Hematopoietic multipotent progenitor cell treated with erythropoietin and hydrocortisone succinate and interleukin-3 and kit ligand, for 17 days (in vitro differentiated cells): ENCODE results near the gene GADD45G.

Experiments used
- DNase-seq: peaks from one replicate; pipeline ENCODE4 v3.0.0-alpha.2; 2015; ENCODE audit warnings: low spot score

The GADD45G gene

DNA sequence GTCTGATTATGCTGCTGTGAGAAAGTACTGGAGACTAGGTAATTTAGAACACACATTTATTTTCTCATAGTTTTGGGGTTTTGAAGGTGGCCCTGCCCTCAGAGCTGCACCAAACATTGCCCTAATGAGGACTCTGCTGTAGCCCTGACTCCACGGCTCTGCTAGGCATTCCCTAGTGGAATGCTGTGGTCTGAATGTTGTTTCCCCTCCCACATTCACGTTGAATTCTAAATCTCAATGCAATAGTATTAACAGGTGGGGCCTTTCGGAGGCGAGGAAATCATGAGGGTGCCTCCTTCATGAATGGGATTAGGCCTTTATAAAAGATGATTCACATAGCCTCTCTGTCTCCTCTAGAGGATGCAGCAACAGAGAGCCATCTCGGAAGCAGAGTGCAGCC, 25.7 kb downstream of the GADD45G start:
- no peak for DNase-seq

GRCh38 chr9:89631384-89631783, 26.6 kb downstream of the GADD45G start:
- no peak for DNase-seq

DNA sequence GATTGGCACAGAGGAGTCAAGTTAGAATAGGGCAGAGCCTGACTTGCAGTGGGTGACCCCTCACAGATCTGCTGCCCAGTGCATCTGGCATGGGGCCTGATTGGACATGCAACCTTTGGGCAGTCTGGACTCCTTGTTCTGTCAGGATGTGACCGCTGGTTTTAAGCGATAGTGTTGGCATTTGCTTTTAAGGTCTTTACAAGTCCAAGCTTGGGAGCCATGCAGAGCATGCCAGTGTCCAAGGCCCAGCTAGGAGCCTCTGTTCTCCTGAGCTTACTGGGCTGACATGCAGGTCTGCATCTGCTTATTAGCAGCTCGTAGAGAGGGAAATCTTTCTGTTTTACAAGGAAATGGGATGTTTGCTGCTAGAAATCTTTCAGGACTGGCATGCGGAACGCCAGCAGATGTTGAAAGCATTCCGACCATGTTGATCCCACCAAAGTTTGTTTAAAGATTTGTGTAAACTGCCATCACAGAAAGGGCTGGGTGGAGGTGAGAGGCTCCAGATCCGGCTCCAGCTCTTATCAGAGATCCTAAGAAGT, 27.5 kb downstream of the GADD45G start:
- DNase-seq, result no peak

DNA sequence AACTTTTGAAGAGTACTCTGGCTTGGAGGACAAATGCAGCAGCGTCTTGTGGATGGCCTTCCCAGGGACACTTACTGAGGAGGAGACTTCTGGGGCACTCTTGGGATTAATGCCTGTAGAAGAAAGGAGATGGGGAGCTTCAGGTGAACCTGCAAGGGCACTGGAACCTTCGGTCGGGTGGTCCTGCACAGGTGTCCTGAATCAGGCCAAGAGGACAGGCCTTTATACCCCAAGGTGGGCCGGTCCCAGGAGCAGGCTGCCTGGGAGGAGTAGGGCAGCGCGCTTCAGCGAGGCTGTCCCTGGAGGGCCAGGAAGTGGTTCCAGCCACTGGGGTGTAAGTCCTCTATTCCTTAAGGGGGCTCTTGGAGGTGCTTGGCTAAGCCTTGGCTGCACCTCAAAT, 27.9 kb downstream of the GADD45G start:
- DNase-seq, result no peak

- no peak for DNase-seq
Measured at GRCh38 chr9:89633404-89633803, 28.6 kb downstream of the GADD45G start.

GRCh38 chr9:89633920-89634319, 29.1 kb downstream of the GADD45G start:
- no peak for DNase-seq

- no peak for DNase-seq
Measured at GRCh38 chr9:89634995-89635742, 30.4 kb downstream of the GADD45G start.

DNA sequence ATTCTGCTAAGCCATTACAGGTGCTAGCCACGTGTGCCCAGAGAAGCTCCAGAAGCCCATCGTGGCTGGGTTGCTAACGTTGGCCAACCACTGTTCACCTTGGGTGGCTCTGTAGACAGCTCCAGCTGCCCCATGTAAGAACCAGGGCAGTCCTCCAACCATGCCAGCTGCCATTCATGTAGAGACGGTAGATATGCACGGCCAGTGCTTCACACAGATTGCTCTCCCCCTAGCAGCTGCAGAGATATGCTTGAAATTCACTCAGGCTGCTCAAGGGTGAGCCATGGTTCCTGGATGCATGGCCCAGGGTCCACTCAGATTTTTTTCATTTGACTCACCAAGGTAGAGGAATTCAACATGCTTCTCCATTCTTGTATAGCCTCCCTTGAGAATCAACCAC, 31.0 kb downstream of the GADD45G start:
- no peak for DNase-seq

- no peak for DNase-seq
Measured at GRCh38 chr9:89637787-89638186, 33.0 kb downstream of the GADD45G start.

DNA sequence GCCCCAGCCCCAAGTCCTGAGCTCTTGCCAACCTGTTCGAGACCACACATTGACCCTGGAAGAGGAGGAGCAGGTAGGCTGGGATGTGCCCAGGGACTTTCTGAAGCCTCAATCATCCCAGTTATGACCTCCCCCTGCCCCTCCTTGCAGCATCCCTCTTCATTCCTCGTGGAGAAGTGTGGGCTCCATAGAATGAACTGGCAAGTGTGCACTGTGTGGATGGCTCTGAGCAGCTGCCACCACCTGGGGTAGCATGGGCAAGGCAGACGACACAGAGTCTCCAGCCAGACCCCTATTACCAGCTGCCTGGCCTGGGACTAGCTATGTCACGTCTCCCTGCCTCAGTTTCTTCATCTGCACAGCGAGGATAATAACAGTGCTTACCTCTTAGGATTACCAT, 33.5 kb downstream of the GADD45G start:
- DNase-seq, result no peak

DNA sequence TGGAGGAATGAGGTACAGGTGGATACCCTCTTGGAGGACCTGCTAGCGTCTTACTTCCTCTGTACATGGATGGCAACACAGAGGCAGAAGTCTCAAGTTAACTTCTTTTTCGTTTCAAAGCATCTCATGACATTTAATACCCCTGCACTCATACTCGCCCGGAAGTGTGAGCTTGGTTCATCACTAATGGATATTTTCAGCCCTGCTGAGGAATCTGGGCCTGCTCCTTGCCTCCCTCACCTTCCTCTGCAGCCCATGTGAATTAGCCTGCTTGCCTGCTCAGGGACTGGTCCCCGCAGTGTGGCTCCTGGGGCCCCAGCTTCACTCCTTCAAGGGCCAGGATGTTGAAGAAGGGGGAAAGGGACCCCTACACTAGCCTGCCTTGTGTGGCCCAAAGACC, 34.1 kb downstream of the GADD45G start:
- no peak for DNase-seq

DNA sequence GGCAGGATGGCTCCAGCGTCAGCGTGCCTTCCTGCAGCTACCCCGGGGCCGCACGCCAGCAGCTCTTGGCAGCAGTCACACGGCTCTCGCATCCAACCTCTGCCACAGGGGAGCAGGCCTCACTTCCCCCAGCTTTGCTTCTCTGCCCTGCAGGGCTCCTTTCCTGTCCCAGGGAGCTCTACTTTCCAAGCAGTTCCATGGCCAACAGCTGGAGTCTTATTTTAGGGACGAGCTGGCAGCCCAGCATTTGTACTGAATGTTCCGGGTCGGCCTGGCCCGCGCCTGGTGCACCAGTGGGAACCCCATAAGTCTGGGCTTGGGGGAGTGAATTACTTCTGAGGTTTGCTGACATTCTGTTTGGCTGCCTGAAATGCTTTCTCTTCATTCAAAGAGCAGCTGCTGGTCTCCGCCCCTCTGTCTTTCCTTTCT, 34.6 kb downstream of the GADD45G start:
- DNase-seq, result no peak

DNA sequence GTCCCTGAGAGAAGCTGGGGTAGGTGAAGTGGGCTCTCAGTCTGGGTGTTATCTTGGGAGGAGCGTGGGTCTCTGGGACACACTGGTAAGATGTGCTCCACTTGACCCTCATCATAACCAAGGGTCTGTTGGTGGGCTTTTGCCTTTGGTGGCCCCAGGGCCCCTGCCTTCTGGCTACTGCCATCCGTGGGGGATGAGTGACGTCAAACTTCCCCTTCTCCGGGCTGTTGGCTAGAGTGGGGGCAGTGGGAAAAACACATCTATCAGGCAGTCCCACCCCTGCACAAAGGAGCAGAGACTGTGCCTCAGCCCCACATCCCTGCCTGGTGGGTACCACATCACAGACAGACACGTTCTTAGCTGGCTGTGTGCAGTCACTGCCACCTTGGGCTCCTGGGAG, 35.1 kb downstream of the GADD45G start:
- DNase-seq, result no peak

- DNase-seq, result no peak
Measured at GRCh38 chr9:89640361-89640760, 35.5 kb downstream of the GADD45G start.

- no peak for DNase-seq
Measured at GRCh38 chr9:89640801-89641200, 36.0 kb downstream of the GADD45G start.

DNA sequence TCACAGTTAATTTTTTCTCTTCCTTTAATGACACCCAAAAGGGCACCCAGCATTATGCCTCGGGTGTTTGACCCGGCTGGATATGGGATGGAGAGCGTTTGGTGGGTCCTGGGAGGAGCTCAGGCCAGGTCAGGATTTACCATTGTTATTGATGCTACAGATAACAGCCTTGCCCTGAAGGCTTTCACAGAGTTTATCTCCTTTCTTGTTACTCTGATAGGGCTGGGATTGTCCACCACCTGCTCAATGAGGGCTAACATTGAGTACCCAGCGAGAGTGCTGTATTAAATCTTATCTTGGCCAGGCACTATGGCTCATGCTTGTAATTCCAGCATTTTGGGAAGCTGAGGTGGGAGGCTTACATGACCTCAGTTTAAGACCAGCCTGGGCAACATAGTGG, 37.2 kb downstream of the GADD45G start:
- no peak for DNase-seq

GRCh38 chr9:89642789-89643188, 38.0 kb downstream of the GADD45G start:
- no peak for DNase-seq

- no peak for DNase-seq
Measured at GRCh38 chr9:89646189-89646939, 41.6 kb downstream of the GADD45G start.

- no peak for DNase-seq
Measured at GRCh38 chr9:89647366-89648128, 42.7 kb downstream of the GADD45G start.

DNA sequence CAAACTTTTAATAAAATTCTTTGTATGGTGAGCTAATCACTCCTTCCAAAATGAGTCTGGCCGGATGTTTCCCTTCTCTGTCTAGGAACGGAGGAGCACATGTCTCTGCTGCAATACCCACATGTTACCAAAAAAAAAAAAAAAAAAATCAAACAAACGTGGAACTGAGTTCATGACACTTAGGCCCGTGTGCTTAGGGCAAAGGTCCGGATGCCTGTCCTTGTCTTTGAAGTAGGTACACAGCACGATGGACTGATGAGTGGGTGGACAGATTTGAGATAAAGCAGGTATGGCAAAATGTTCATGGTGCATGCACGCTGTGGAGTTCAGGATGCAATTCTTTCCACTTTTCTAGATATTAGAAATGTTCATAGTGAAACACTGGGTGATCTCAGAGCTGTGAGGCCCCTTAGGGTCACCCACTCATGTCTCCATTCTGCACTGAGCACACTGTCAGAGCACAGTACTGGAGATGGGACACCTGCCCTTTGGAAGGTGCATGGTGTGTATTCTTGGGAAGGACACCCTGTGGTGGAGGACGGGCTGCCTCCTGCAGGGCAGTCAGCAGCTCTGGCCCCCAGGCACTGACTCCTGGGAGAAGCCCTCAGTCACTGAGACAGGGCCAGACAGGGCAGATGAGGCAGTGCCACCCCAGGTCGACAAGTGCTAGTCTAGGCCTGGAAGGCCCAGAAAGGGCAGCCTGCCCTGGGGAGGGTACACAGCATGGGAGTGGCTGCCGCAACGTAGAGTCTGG, 43.6 kb downstream of the GADD45G start:
- no peak for DNase-seq

- no peak for DNase-seq
Measured at GRCh38 chr9:89649039-89649691, 44.4 kb downstream of the GADD45G start.
